ENCODE measurements around the gene IL16. TPM values are rescaled to one million over a fixed set of nuclear protein-coding genes. Genes with fewer than 3 reads are reported as not detected.

The IL16 gene
- total RNA-seq, 6 experiments from 2014 or later = 2.0 to 6.8 (median 3.2) TPM

DNA sequence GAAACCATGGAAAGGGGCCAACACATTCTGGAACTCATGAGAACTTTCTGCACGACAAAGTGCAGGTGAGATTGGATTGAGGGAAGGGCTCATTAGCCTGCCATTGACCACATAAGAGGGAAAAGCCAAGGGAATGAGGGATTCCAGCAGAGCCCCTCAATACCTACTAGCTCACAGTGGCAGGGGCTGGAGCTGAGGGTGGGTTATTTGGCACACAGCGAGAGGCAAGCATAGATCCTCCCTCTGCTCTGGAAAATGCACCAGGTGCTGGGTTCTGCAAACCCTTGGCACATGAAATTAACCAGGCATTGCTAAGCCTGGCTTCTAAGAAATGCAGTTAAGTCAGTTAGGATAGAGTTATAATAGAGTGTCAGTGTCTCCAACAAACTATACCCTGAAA lies 60.8 kb downstream of the IL16 start:
- Histone ChIP-seq H3K27me3 (no peaks in the 10 kb centered on the region), H3K4me1 (no peaks in the 10 kb centered on the region), H3K9me3 (no peaks in the 10 kb centered on the region), H3K36me3 (no peaks in the 10 kb centered on the region), H3K27ac (no peak overlapping the region), H3K4me3 (no peak overlapping the region)
- DNase-seq = no peak
- no peak for ATAC-seq
- intact Hi-C loops (cut with DNase I) = loop anchor here in 1 of 2 donors (10.0 kb wide), 1 partner anchor 93 kb away; no protein-coding TSS in a partner anchor
- TF ChIP-seq, protein P1, sequence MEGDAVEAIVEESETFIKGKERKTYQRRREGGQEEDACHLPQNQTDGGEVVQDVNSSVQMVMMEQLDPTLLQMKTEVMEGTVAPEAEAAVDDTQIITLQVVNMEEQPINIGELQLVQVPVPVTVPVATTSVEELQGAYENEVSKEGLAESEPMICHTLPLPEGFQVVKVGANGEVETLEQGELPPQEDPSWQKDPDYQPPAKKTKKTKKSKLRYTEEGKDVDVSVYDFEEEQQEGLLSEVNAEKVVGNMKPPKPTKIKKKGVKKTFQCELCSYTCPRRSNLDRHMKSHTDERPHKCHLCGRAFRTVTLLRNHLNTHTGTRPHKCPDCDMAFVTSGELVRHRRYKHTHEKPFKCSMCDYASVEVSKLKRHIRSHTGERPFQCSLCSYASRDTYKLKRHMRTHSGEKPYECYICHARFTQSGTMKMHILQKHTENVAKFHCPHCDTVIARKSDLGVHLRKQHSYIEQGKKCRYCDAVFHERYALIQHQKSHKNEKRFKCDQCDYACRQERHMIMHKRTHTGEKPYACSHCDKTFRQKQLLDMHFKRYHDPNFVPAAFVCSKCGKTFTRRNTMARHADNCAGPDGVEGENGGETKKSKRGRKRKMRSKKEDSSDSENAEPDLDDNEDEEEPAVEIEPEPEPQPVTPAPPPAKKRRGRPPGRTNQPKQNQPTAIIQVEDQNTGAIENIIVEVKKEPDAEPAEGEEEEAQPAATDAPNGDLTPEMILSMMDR (IDR thresholded peaks at IDR 0.05) = no peak
- no peak for TF ChIP-seq POLR2A (IDR thresholded peaks at IDR 0.05)
- 0% methylated on average over 1 of the region's 2 CpGs for WGBS (ENCODE audit: insufficient coverage, low coverage, low lambda C conversion rate, missing lambda C conversion rate)

DNA sequence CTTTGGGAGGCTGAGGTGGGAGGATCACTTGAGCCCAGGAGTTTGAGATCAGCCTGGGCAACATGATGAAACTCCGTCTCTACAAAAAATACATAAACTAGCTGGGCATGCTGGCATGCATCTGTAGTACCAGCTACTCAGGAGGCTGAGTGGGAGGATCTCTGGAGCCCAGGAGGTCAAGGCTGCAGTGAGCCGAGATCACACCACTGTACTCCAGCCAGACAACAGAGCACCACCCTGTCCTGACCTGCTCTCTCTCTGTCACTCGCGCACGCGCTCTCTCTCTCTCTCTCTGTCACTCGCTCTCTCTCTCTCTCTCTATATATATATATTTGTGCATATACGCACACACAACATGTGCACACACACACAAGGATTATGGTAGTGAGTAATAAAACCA lies 61.8 kb downstream of the IL16 start:
- peak in 3 of 4 donors; percentile 62 to 74 (median 66) for ATAC-seq
- H3K9me3 ChIP-seq = no peaks in the 10 kb centered on the region
- H3K27ac ChIP-seq = no peak overlapping the region
- H3K27me3 ChIP-seq = no peaks in the 10 kb centered on the region
- H3K4me3 ChIP-seq = no peak overlapping the region
- no peaks in the 10 kb centered on the region for H3K4me1 ChIP-seq
- 45% methylated on average over 8 of the region's 8 CpGs for WGBS (ENCODE audit: insufficient coverage, low coverage, low lambda C conversion rate, missing lambda C conversion rate)
- no peaks in the 10 kb centered on the region for H3K36me3 ChIP-seq
- intact Hi-C loops (cut with DNase I) = loop anchor here in 1 of 2 donors (10.0 kb wide), 1 partner anchor 94 kb away; no protein-coding TSS in a partner anchor
- DNase-seq = no peak
- no peak for TF ChIP-seq POLR2A (IDR thresholded peaks at IDR 0.05)
- TF ChIP-seq, protein P1 (IDR thresholded peaks at IDR 0.05) = no peak

DNA sequence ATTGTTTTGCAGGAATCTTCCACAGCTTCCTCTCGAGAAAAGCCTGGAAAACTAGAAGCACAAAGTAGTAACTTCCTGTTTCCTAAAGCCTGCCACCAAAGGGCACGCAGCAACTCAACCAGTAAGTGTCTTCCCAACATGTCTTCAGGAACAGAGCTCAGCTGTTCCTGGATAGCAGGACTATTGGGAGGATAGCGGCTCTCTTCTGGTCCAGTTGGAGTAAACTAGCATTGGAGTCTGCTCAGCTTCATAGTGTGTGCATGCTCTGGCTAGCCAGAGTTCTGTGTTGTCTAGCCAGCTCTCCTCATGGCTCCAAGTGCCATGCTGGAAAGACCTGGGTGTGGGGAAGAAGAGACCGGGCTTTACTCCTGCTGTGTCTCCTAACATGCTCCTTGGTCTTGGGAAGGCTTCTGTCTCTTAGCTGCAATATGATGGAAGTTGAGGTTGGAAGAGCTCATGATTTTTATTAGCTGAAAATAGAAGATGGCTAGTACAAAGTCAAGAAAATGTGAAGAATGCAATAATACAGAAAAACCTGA lies 63.1 kb downstream of the IL16 start:
- no peak for ATAC-seq
- no peak for DNase-seq
- Histone ChIP-seq H3K9me3 (no peaks in the 10 kb centered on the region), H3K36me3 (no peaks in the 10 kb centered on the region), H3K4me1 (no peaks in the 10 kb centered on the region), H3K27ac (no peak overlapping the region), H3K4me3 (no peak overlapping the region), H3K27me3 (no peaks in the 10 kb centered on the region)
- intact Hi-C loops (cut with DNase I) = loop anchor here in 1 of 2 donors (10.0 kb wide), 3 partner anchors 95 to 265 kb away; no protein-coding TSS in a partner anchor
- WGBS (ENCODE audit: insufficient coverage, low coverage, low lambda C conversion rate, missing lambda C conversion rate) = 55% methylated on average over 4 of the region's 4 CpGs
- TF ChIP-seq, protein P1 (IDR thresholded peaks at IDR 0.05) = no peak
- no peak for TF ChIP-seq POLR2A (IDR thresholded peaks at IDR 0.05)

DNA sequence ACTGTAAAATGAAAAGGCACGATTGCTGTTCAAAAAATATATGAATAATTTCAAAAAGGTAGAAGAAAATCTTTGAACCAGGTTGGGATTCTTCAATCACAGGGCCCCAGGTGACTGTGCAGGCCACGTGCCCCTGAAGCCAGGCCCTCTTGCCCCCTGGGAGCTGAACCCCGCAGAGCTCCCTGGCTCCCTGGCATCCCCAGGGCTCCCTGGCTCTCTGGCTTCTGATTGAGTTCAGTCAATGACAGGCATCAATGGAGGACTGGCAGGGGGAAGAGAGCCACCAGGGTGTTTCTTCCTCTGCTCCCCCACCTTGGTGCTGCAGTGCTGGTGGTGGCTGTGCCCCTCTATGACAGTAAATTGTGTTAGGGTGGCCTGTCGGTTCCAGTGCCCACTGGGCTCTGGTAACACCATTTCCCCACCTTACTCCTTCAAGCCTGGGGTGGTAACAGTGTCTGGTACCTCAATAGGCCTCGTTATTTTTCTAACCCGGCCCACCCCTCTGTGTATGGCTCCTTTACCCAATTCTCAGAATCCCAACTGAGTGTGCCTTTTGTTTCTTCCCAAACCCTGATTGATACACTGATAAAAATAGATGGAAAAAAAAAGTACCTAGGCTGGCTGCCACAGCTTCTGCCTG lies 64.6 kb downstream of the IL16 start:
- DNase-seq = no peak
- intact Hi-C loops (cut with DNase I) = loop anchor here in 1 of 2 donors (10.0 kb wide), 2 partner anchors 156 to 266 kb away; no protein-coding TSS in a partner anchor

More for the DNA sequence above, 64.6 kb downstream of the IL16 start:
- H3K4me3 ChIP-seq = no peak overlapping the region
- H3K36me3 ChIP-seq = no peaks in the 10 kb centered on the region
- no peak overlapping the region for H3K27ac ChIP-seq
- peaks cover 0 to 10% (median 3%) of the 10 kb centered on the region in 4 donors for H3K4me1 ChIP-seq
- WGBS (ENCODE audit: insufficient coverage, low coverage, low lambda C conversion rate, missing lambda C conversion rate) = 63% methylated on average over 4 of the region's 6 CpGs
- TF ChIP-seq, protein P1 (IDR thresholded peaks at IDR 0.05) = no peak
- no peak for TF ChIP-seq POLR2A (IDR thresholded peaks at IDR 0.05)
- ATAC-seq = no peak
- H3K27me3 ChIP-seq = no peaks in the 10 kb centered on the region
- no peaks in the 10 kb centered on the region for H3K9me3 ChIP-seq
